Measurements from ENCODE around the gene DAO. TPM values are rescaled to one million over a fixed set of nuclear protein-coding genes. Genes with fewer than 3 reads are reported as not detected.
"Not testable (repeated sequence)": the region's sequence is repeated elsewhere in the genome, so short reads cannot be mapped to it uniquely, and the experiment has no call there.

The DAO gene
- not detected in 2 replicates for total RNA-seq

GRCh38 chr12:108879615-108880254, at the start of gene DAO:
Gene DAO, plus strand, starts transcription at chr12:108880092. Its CDS starts 4,915 bp downstream, at chr12:108885007.
- no peak for DNase-seq (ENCODE audit: low read depth in 2 of 2)

GRCh38 chr12:108831309-108831991, 48.4 kb upstream of the DAO start:
- no peak for DNase-seq (ENCODE audit: low read depth in 2 of 2)

GRCh38 chr12:108832208-108832607, 47.7 kb upstream of the DAO start:
- no peak for DNase-seq (ENCODE audit: low read depth in 2 of 2)

GRCh38 chr12:108832730-108833354, 47.0 kb upstream of the DAO start:
- peak in 1 of 2 donors; percentile 71 for DNase-seq (ENCODE audit: low read depth in 2 of 2)

GRCh38 chr12:108833355-108833733, 46.5 kb upstream of the DAO start:
- peak in 1 of 2 donors; percentile 80 for DNase-seq (ENCODE audit: low read depth in 2 of 2)

GRCh38 chr12:108833757-108834472, 46.0 kb upstream of the DAO start:
- peak; percentile 83 to 84 for DNase-seq (ENCODE audit: low read depth in 2 of 2)

GRCh38 chr12:108835860-108836634, 43.8 kb upstream of the DAO start:
- DNase-seq (ENCODE audit: low read depth in 2 of 2) = no peak

GRCh38 chr12:108837239-108837638, 42.7 kb upstream of the DAO start:
- peak in 1 of 2 donors; percentile 61 for DNase-seq (ENCODE audit: low read depth in 2 of 2)

- no peak for DNase-seq (ENCODE audit: low read depth in 2 of 2)
These were observed 42.2 kb upstream of the DAO start for GRCh38 chr12:108837680-108838079.

GRCh38 chr12:108838194-108839017, 41.5 kb upstream of the DAO start:
- DNase-seq (ENCODE audit: low read depth in 2 of 2) = peak; percentile 100

- DNase-seq (ENCODE audit: low read depth in 2 of 2) = peak; percentile 87 to 89
These were observed 40.6 kb upstream of the DAO start for GRCh38 chr12:108839018-108839889.

- DNase-seq (ENCODE audit: low read depth in 2 of 2) = no peak
These were observed 40.0 kb upstream of the DAO start for GRCh38 chr12:108839890-108840230.

- peak in 1 of 2 donors; percentile 71 for DNase-seq (ENCODE audit: low read depth in 2 of 2)
These were observed 39.1 kb upstream of the DAO start for GRCh38 chr12:108840605-108841332.

- not testable (repeated sequence) for DNase-seq (ENCODE audit: low read depth in 2 of 2)
These were observed 38.1 kb upstream of the DAO start for GRCh38 chr12:108841825-108842224.

- no peak for DNase-seq (ENCODE audit: low read depth in 2 of 2)
These were observed 37.5 kb upstream of the DAO start for GRCh38 chr12:108842361-108842760.

GRCh38 chr12:108843187-108843586, 36.7 kb upstream of the DAO start:
- DNase-seq (ENCODE audit: low read depth in 2 of 2) = no peak

GRCh38 chr12:108845696-108846095, 34.2 kb upstream of the DAO start:
- DNase-seq (ENCODE audit: low read depth in 2 of 2) = peak in 1 of 2 donors; percentile 27

- peak in 1 of 2 donors; percentile 34 for DNase-seq (ENCODE audit: low read depth in 2 of 2)
These were observed 33.6 kb upstream of the DAO start for GRCh38 chr12:108846290-108846701.

- no peak for DNase-seq (ENCODE audit: low read depth in 2 of 2)
These were observed 32.2 kb upstream of the DAO start for GRCh38 chr12:108847705-108848104.
